Measurements from ENCODE around the gene PLXNA4.

The PLXNA4 gene

GRCh38 chr7:132243463-132243862 lies 332.8 kb downstream of the PLXNA4 start:
- no peak overlapping the region for H3K4me3 ChIP-seq (replicated peaks; ENCODE audit: insufficient read depth, low read length)
- no peak overlapping the region for H3K27ac ChIP-seq (replicated peaks)
- no peak for DNase-seq (ENCODE audit: low read depth in 1 of 2, low spot score in 1 of 2)
- no peaks in the 10 kb centered on the region for H3K27me3 ChIP-seq (ENCODE audit: insufficient read depth, poor library complexity, severe bottlenecking)
- TF ChIP-seq CTCF (IDR thresholded peaks at IDR 0.05; ENCODE audit: insufficient read depth, low read length) (no peak), POLR2AphosphoS5 (IDR thresholded peaks at IDR 0.05; ENCODE audit: low read depth) (no peak), REST (IDR thresholded peaks at IDR 0.05; ENCODE audit: insufficient replicate concordance, low read depth) (no peak), SPI1 (IDR thresholded peaks at IDR 0.05; ENCODE audit: borderline replicate concordance, low read depth) (no peak), GABPA (IDR thresholded peaks at IDR 0.05; ENCODE audit: low read depth) (no peak)

GRCh38 chr7:132243051-132243450 lies 333.2 kb downstream of the PLXNA4 start:
- no peak for TF ChIP-seq SPI1 (IDR thresholded peaks at IDR 0.05; ENCODE audit: borderline replicate concordance, low read depth)
- TF ChIP-seq POLR2AphosphoS5 (IDR thresholded peaks at IDR 0.05; ENCODE audit: low read depth), result no peak
- TF ChIP-seq CTCF (IDR thresholded peaks at IDR 0.05; ENCODE audit: insufficient read depth, low read length), result no peak
- no peak for TF ChIP-seq REST (IDR thresholded peaks at IDR 0.05; ENCODE audit: insufficient replicate concordance, low read depth)
- no peak for TF ChIP-seq GABPA (IDR thresholded peaks at IDR 0.05; ENCODE audit: low read depth)

GRCh38 chr7:132242192-132242812 lies 334.0 kb downstream of the PLXNA4 start:
- DNase-seq (ENCODE audit: low read depth in 1 of 2, low spot score in 1 of 2), result no peak
- H3K27ac ChIP-seq (replicated peaks), result no peak overlapping the region
- TF ChIP-seq GABPA (IDR thresholded peaks at IDR 0.05; ENCODE audit: low read depth) (no peak), POLR2AphosphoS5 (IDR thresholded peaks at IDR 0.05; ENCODE audit: low read depth) (no peak), REST (IDR thresholded peaks at IDR 0.05; ENCODE audit: insufficient replicate concordance, low read depth) (no peak), SPI1 (IDR thresholded peaks at IDR 0.05; ENCODE audit: borderline replicate concordance, low read depth) (no peak), CTCF (IDR thresholded peaks at IDR 0.05; ENCODE audit: insufficient read depth, low read length) (no peak)
- no peak overlapping the region for H3K4me3 ChIP-seq (replicated peaks; ENCODE audit: insufficient read depth, low read length)
- H3K27me3 ChIP-seq (ENCODE audit: insufficient read depth, poor library complexity, severe bottlenecking), result no peaks in the 10 kb centered on the region

More at GRCh38 chr7:132243051-132243450, 333.2 kb downstream of the PLXNA4 start:
- H3K27ac ChIP-seq (replicated peaks), result no peak overlapping the region
- no peak overlapping the region for H3K4me3 ChIP-seq (replicated peaks; ENCODE audit: insufficient read depth, low read length)
- DNase-seq (ENCODE audit: low read depth in 1 of 2, low spot score in 1 of 2), result no peak
- H3K27me3 ChIP-seq (ENCODE audit: insufficient read depth, poor library complexity, severe bottlenecking), result no peaks in the 10 kb centered on the region
